Adrenal gland (tissue), 12 donors: ENCODE results near the gene MAST2. TPM values are rescaled to one million over a fixed set of nuclear protein-coding genes. Genes with fewer than 3 reads are reported as not detected.

Experiments used
- DNase-seq, 7 donors: peaks; one replicate each; pipeline ENCODE4 v3.0.0-alpha.2; 2019 to 2020
- H3K27ac ChIP-seq, 5 donors: fragments of 200-600 bp; sonication (generic) in 4 of 5; 1 replicate in 3 of 5; 2 replicates in 2 of 5; pipeline versions ENCODE4 v1.5.1 to v1.8.0; 2016 to 2020; ENCODE audit warnings: mild to moderate bottlenecking in 1 of 5
- H3K27me3 ChIP-seq: fragments of 200-600 bp; 2 replicates; pipeline ENCODE4 v1.8.0; 2021
- H3K36me3 ChIP-seq, 2 donors: fragments of 200-600 bp; replicated peaks in 1 of 2; 1 replicate in 1 of 2; 2 replicates in 1 of 2; pipeline versions ENCODE4 v1.5.1 to v1.8.0; 2018 to 2022
- H3K4me1 ChIP-seq, 2 donors: fragments of 200-600 bp; replicated peaks in 1 of 2; 1 replicate in 1 of 2; 2 replicates in 1 of 2; pipeline versions ENCODE4 v1.5.1 to v1.8.0; 2018 to 2021
- H3K4me3 ChIP-seq, 4 donors: fragments of 200-600 bp; sonication (generic) in 3 of 4; one replicate each; pipeline ENCODE4 v1.5.1; 2016 to 2018
- H3K9me3 ChIP-seq, 3 donors: fragments of 200-600 bp; sonication (generic) in 1 of 3; replicated peaks in 1 of 3; 1 replicate in 2 of 3; 2 replicates in 1 of 3; pipeline versions ENCODE4 v1.5.1 to v1.8.0; 2016 to 2021
- POLR2A ChIP-seq, 2 donors: fragments of 450-650 bp; IDR thresholded peaks; one replicate each; pipeline ENCODE4 v1.6.1; 2017; ENCODE audit warnings: antibody characterized with exemption in 2 of 2, mild to moderate bottlenecking in 2 of 2, moderate library complexity in 1 of 2
- WGBS, 4 donors: extraction: QIAGEN DNeasy Blood & Tissue Kit in 2 of 4; methylation state at CpG; one replicate each; pipeline versions ENCODE4 v1.1.5 to v1.1.7; 2013 to 2017; 5-methylcytosine and 5-hydroxymethylcytosine counted together
- intact Hi-C, 2 donors: fragments of 100-400 bp; cut with DNase I; formaldehyde crosslinking; loops; one replicate each; pipeline versions ENCODE4 v1.14.1 to v1.15.0; 2022 to 2023
- polyA plus RNA-seq, 3 donors: library from polyadenylated mRNA; stranded (reverse); fragments of 200-250 nt in 2 of 3; fragments of 350-450 nt in 1 of 3; fragmentation: Illumina TruSeq in 1 of 3; extraction: RNeasy Lipid Tissue Mini Kit (QIAGEN cat#74804) in 1 of 3; gene quantifications; one replicate each; pipeline ENCODE4 v1.2.3, GENCODE V29; 2013 to 2014
- total RNA-seq, 9 donors: library from RNA; depleted of rRNA in 4 of 9; stranded (reverse); fragments of >200 nt in 4 of 9; fragments of 120-200 nt in 1 of 9; fragmentation: NEBNext Ultra II Directional in 1 of 9; extraction: Animal tissue kit (Norgen Biotek cat#: 25700) in 1 of 9; gene quantifications; one replicate each; pipeline versions ENCODE4 v1.1.0 to v1.2.4, GENCODE V29; 2013 to 2023
- TF ChIP-seq, protein P1 (sequence below), 6 experiments: fragments of 450-650 bp in 4 of 6; fragments of 200-600 bp in 2 of 6; sonication (generic) in 1 of 6; IDR thresholded peaks; 1 replicate in 5 of 6; 2 replicates in 1 of 6; pipeline versions ENCODE4 v1.5.1 to v1.8.0; 2016 to 2021; ENCODE audit warnings: antibody characterized with exemption in 6 of 6, mild to moderate bottlenecking in 2 of 6, moderate library complexity in 1 of 6
- donor health status: healthy with polysubstance abuse.
- donor health status: Bipolar disorder and iron deficiency.
- donor health status: DM: yes; HTN: yes; CAD: no.
- donor health status: DM: no; HTN: no; CAD: no.
- donor health status: DM: no; HTN: no; CAD: no.
- donor health status: DM: yes; HTN: yes; CAD: no.

The MAST2 gene
- total and polyA plus RNA-seq, 12 donors = 18.1 to 38.5 (median 23.5) TPM

- Histone ChIP-seq H3K4me3 (no peak overlapping the region), H3K36me3 (no peaks in the 10 kb centered on the region), H3K27ac (no peak overlapping the region), H3K4me1 (no peaks in the 10 kb centered on the region), H3K9me3 (no peaks in the 10 kb centered on the region), H3K27me3 (no peaks in the 10 kb centered on the region)
- DNase-seq = no peak
- TF ChIP-seq, protein P1, sequence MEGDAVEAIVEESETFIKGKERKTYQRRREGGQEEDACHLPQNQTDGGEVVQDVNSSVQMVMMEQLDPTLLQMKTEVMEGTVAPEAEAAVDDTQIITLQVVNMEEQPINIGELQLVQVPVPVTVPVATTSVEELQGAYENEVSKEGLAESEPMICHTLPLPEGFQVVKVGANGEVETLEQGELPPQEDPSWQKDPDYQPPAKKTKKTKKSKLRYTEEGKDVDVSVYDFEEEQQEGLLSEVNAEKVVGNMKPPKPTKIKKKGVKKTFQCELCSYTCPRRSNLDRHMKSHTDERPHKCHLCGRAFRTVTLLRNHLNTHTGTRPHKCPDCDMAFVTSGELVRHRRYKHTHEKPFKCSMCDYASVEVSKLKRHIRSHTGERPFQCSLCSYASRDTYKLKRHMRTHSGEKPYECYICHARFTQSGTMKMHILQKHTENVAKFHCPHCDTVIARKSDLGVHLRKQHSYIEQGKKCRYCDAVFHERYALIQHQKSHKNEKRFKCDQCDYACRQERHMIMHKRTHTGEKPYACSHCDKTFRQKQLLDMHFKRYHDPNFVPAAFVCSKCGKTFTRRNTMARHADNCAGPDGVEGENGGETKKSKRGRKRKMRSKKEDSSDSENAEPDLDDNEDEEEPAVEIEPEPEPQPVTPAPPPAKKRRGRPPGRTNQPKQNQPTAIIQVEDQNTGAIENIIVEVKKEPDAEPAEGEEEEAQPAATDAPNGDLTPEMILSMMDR (IDR thresholded peaks at IDR 0.05) = no peak
- no peak for TF ChIP-seq POLR2A (IDR thresholded peaks at IDR 0.05)
- intact Hi-C loops = no loop called here
- 83 to 90% (median 84%) methylated on average over 3 of the region's 3 CpGs for whole genome bisulfite sequencing, 4 donors
These were observed 27.6 kb upstream of the MAST2 start for GRCh38 chr1:45775794-45776193.

DNA sequence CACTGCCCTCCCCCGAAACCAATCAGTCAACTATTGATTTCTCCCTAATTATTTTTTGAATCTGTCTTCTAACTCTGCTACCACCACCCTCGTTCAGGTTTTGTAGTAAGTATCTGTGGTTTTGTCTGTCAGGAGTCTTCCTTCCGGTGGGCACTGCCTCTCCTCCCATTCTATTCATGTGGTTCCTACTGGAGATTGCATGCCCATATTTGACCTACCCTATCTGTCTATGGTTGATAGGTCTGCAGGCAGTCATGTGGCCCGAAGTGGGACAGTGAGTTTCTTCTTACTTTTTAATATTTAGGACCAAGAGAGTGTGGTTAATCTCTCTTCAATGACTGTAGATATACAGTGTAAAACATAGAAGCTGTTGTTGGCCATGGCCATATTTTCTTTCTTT is 17.8 kb upstream of the MAST2 start:
- no peaks in the 10 kb centered on the region for H3K36me3 ChIP-seq
- H3K9me3 ChIP-seq = no peaks in the 10 kb centered on the region
- DNase-seq = no peak
- H3K27ac ChIP-seq = no peak overlapping the region
- 75 to 83% (median 79%) methylated on average over 4 of the region's 4 CpGs for WGBS, 4 donors
- no peaks in the 10 kb centered on the region for H3K4me1 ChIP-seq
- H3K27me3 ChIP-seq = no peaks in the 10 kb centered on the region
- intact Hi-C loops = no loop called here
- no peak for TF ChIP-seq POLR2A (IDR thresholded peaks at IDR 0.05)
- TF ChIP-seq, protein P1 (IDR thresholded peaks at IDR 0.05) = no peak
- H3K4me3 ChIP-seq = no peak overlapping the region

- no peaks in the 10 kb centered on the region for H3K4me1 ChIP-seq
- no peak for TF ChIP-seq POLR2A (IDR thresholded peaks at IDR 0.05)
- TF ChIP-seq, protein P1 (IDR thresholded peaks at IDR 0.05) = no peak
- no peak overlapping the region for H3K27ac ChIP-seq
- no peaks in the 10 kb centered on the region for H3K36me3 ChIP-seq
- H3K9me3 ChIP-seq = no peaks in the 10 kb centered on the region
- DNase-seq = peak in 1 of 7 donors; percentile 7
- H3K27me3 ChIP-seq = no peaks in the 10 kb centered on the region
- intact Hi-C loops = no loop called here
- WGBS, 4 donors = 69 to 86% (median 78%) methylated on average over 4 of the region's 4 CpGs
- no peak overlapping the region for H3K4me3 ChIP-seq
These were observed 15.5 kb upstream of the MAST2 start for GRCh38 chr1:45787905-45788304.

DNA sequence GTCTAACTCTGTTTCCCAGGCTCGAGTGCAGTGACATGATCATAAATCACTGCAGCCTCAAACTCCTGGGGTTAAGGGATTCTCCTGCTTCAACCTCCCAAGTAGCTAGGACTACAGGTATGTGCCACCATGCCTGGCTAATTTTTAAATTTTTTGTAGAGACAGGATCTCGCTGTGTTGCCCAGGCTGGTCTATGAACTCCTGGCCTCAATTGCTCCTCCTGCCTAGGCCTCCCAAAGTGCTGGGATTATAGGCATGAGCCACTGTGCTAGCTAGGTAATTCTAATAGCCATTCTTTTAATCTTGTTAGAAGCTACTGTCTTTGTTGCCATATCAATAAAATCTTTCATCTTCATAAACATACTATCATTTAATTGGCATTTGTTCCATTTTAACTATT is 13.8 kb upstream of the MAST2 start:
- no peaks in the 10 kb centered on the region for H3K36me3 ChIP-seq
- no peaks in the 10 kb centered on the region for H3K4me1 ChIP-seq
- no peak for TF ChIP-seq POLR2A (IDR thresholded peaks at IDR 0.05)
- TF ChIP-seq, protein P1 (IDR thresholded peaks at IDR 0.05) = no peak
- no peaks in the 10 kb centered on the region for H3K9me3 ChIP-seq
- intact Hi-C loops = no loop called here
- DNase-seq = no peak
- H3K4me3 ChIP-seq = no peak overlapping the region
- H3K27me3 ChIP-seq = no peaks in the 10 kb centered on the region
- 50 to 63% (median 56%) methylated on average over 2 of the region's 2 CpGs for WGBS, 4 donors
- no peak overlapping the region for H3K27ac ChIP-seq
